Panc1 (cell line): ENCODE results near the gene ADD1. TPM values are rescaled to one million over a fixed set of nuclear protein-coding genes. Genes with fewer than 3 reads are reported as not detected.

Source experiments
- ATAC-seq: fragments of 200-7000 bp; cut with Tn5 transposase; 2 replicates; pipeline ENCODE4 v1.9.1; 2020; ENCODE audit warnings: mild to moderate bottlenecking, moderate library complexity
- BruUV-seq: library from RNA; stranded (reverse); fragments of 400-500 nt; replicated peaks from 2 replicates; lab custom pipeline; 2021; lab: Mats Ljungman, UMichigan
- CTCF ChIA-PET: fragments of 300-600 bp; sonication (Branson Sonifier 250); formaldehyde crosslinking; loops from one replicate; lab custom pipeline; 2022; ENCODE audit warnings: antibody characterized with exemption; lab: Charles Lee
- POLR2A ChIA-PET: fragments of 300-600 bp; sonication (Branson Sonifier 250); formaldehyde crosslinking; loops from one replicate; lab custom pipeline; 2022; ENCODE audit warnings: antibody characterized with exemption; lab: Charles Lee
- DNase-seq: peaks from one replicate; pipeline ENCODE4 v3.0.0-alpha.2; 2010; ENCODE audit warnings: low read depth, low spot score
- H3K27ac ChIP-seq: 2 replicates; pipeline ENCODE4 v1.5.1; 2011; ENCODE audit warnings: mild to moderate bottlenecking, low read length, inconsistent platforms
- H3K27me3 ChIP-seq: fragments of 200-500 bp; sonication (Bioruptor generic); 2 replicates; pipeline ENCODE4 v1.6.0; 2014; ENCODE audit warnings: low read length, inconsistent platforms; ENCODE audit not compliant: control insufficient read depth, insufficient read depth
- H3K36me3 ChIP-seq: fragments of 200-500 bp; sonication (Bioruptor generic); 2 replicates; pipeline ENCODE4 v1.5.1; 2014; ENCODE audit warnings: inconsistent platforms, mild to moderate bottlenecking, low read length, moderate library complexity; ENCODE audit not compliant: control insufficient read depth, insufficient read depth
- H3K4me1 ChIP-seq: 2 replicates; pipeline ENCODE4 v1.5.1; 2011; ENCODE audit warnings: inconsistent platforms, mild to moderate bottlenecking, low read length, moderate library complexity; ENCODE audit not compliant: control insufficient read depth, insufficient read depth
- H3K4me3 ChIP-seq, 2 experiments: 2 replicates each; pipeline ENCODE4 v1.5.1; 2011 to 2012; ENCODE audit warnings: low read depth in 2 of 2, low read length in 2 of 2, mild to moderate bottlenecking in 2 of 2, inconsistent platforms in 1 of 2, moderate library complexity in 1 of 2
- H3K9me3 ChIP-seq: fragments of 200-500 bp; sonication (Bioruptor generic); 2 replicates; pipeline ENCODE4 v1.5.1; 2014; ENCODE audit warnings: low read depth, mild to moderate bottlenecking, inconsistent platforms, low read length, moderate library complexity; ENCODE audit not compliant: control insufficient read depth, insufficient read depth
- POLR2AphosphoS5 ChIP-seq: IDR thresholded peaks from 2 replicates; pipeline ENCODE4 v1.6.1; 2012; ENCODE audit warnings: mild to moderate bottlenecking, low read depth, low read length, moderate library complexity
- SIN3A ChIP-seq: IDR thresholded peaks from 2 replicates; pipeline ENCODE4 v1.6.1; 2012; ENCODE audit warnings: low read depth, mild to moderate bottlenecking, low read length, moderate library complexity, borderline replicate concordance; ENCODE audit not compliant: insufficient read depth
- TCF7L2 ChIP-seq: IDR thresholded peaks from 2 replicates; pipeline ENCODE4 v1.6.1; 2011; ENCODE audit warnings: mild to moderate bottlenecking, low read depth, low read length, inconsistent platforms
- in situ Hi-C: cut with HindIII; loops from 2 replicates; pipeline ENCODE4 v1.10.0; 2016; ENCODE audit warnings: low sequenced_read_pairs, low pct_unique_long_range_greater_than_20kb
- intact Hi-C: fragments of 100-400 bp; cut with micrococcal nuclease; formaldehyde crosslinking; loops from one replicate; pipeline ENCODE4 v1.10.0; 2022; ENCODE audit not compliant: unreplicated experiment
- total RNA-seq: library from RNA; stranded (reverse); gene quantifications from one replicate; pipeline ENCODE4 v1.2.1, GENCODE V29; 2021; ENCODE audit not compliant: unreplicated experiment
- TF ChIP-seq, protein P1 (sequence below), 2 experiments: IDR thresholded peaks; 2 replicates each; pipeline ENCODE4 v1.6.1; 2011 to 2012; ENCODE audit warnings: low read depth in 2 of 2, control low read depth in 1 of 2, low read length in 1 of 2, mild to moderate bottlenecking in 1 of 2, moderate library complexity in 1 of 2; ENCODE audit not compliant: insufficient read depth in 1 of 2
- TF ChIP-seq, protein P2 (sequence below): fragments of 450-650 bp; IDR thresholded peaks from 2 replicates; pipeline ENCODE4 v1.5.1; 2017; ENCODE audit warnings: mild to moderate bottlenecking

The ADD1 gene
- total RNA-seq, 1 experiment from 2014 or later = 158 TPM

DNA sequence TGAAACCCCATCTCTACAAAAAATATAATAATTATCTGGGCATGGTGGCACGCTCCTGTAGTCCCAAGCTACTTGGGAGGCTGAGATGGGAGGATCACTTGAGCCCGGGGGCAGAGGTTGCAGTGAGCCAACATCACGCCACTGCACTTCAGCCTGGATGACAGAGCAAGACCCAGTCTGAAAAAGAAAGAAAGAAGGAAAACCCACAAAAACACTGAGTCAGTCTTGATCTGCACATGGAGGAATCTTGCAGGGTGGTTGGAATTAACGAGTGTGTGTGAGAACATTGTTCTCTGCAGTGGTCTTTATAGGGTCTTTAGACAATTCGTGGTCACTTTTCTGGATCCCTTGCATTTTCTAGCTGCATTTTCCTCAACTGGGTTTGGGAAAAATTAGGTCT, 23.2 kb downstream of the ADD1 start:
- ATAC-seq = no peak
- CTCF ChIA-PET = no interaction called here

DNA sequence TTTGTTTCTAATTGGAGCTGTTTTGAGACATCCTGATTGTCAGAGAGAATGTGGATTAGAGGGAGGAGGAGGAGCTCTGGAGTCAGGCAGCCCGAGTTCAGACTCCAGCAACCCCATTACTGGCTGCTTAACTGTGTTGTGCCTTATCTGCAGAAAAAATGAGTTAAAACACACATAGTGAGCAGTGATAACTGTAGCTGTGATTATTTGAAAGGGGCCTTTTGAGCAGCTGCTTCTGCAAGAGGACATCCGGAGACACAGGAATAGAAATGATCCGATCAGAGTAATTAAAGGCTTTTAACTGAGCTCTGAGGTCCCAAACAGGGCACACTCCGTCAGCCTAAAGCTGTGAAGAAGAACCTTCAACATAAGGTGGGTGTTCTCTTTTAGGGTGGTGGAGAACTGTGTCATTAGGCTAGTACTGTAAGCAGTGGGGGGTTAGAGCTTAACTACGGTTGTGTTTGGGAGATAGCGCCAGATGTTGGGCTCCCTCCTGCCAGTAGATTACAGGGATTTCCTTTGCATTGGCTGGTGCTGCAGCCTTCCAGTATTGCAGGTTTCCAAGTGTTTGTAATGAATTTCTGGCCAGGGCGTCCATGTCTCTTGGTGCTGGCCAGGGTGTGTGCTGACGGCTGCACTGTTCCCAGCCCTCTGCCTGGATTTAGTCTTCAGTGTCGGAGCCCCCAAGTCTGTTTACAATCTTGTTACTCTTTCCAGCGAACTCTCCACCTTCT, 24.3 kb downstream of the ADD1 start:
- CTCF ChIA-PET = no interaction called here
- Histone ChIP-seq H3K36me3 (no peaks in the 10 kb centered on the region), H3K4me3 (no peak overlapping the region), H3K9me3 (no peaks in the 10 kb centered on the region), H3K4me1 (peaks cover 3% of the 10 kb centered on the region; the same call in 1 of the 2 replicates), H3K27ac (no peak overlapping the region), H3K27me3 (no peaks in the 10 kb centered on the region)
- no TSS peak for BruUV-seq
- intact Hi-C loops = no loop called here
- POLR2A ChIA-PET = no interaction called here
- no peak for TF ChIP-seq TCF7L2
- TF ChIP-seq, protein P1, sequence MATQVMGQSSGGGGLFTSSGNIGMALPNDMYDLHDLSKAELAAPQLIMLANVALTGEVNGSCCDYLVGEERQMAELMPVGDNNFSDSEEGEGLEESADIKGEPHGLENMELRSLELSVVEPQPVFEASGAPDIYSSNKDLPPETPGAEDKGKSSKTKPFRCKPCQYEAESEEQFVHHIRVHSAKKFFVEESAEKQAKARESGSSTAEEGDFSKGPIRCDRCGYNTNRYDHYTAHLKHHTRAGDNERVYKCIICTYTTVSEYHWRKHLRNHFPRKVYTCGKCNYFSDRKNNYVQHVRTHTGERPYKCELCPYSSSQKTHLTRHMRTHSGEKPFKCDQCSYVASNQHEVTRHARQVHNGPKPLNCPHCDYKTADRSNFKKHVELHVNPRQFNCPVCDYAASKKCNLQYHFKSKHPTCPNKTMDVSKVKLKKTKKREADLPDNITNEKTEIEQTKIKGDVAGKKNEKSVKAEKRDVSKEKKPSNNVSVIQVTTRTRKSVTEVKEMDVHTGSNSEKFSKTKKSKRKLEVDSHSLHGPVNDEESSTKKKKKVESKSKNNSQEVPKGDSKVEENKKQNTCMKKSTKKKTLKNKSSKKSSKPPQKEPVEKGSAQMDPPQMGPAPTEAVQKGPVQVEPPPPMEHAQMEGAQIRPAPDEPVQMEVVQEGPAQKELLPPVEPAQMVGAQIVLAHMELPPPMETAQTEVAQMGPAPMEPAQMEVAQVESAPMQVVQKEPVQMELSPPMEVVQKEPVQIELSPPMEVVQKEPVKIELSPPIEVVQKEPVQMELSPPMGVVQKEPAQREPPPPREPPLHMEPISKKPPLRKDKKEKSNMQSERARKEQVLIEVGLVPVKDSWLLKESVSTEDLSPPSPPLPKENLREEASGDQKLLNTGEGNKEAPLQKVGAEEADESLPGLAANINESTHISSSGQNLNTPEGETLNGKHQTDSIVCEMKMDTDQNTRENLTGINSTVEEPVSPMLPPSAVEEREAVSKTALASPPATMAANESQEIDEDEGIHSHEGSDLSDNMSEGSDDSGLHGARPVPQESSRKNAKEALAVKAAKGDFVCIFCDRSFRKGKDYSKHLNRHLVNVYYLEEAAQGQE (IDR thresholded peaks at IDR 0.05; ENCODE audit: insufficient read depth in 1 of 2, low read depth in 2 of 2, low read length in 1 of 2) = no peak
- no peak for TF ChIP-seq POLR2AphosphoS5
- TF ChIP-seq, protein P2, sequence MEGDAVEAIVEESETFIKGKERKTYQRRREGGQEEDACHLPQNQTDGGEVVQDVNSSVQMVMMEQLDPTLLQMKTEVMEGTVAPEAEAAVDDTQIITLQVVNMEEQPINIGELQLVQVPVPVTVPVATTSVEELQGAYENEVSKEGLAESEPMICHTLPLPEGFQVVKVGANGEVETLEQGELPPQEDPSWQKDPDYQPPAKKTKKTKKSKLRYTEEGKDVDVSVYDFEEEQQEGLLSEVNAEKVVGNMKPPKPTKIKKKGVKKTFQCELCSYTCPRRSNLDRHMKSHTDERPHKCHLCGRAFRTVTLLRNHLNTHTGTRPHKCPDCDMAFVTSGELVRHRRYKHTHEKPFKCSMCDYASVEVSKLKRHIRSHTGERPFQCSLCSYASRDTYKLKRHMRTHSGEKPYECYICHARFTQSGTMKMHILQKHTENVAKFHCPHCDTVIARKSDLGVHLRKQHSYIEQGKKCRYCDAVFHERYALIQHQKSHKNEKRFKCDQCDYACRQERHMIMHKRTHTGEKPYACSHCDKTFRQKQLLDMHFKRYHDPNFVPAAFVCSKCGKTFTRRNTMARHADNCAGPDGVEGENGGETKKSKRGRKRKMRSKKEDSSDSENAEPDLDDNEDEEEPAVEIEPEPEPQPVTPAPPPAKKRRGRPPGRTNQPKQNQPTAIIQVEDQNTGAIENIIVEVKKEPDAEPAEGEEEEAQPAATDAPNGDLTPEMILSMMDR = no peak
- TF ChIP-seq SIN3A = no peak
- DNase-seq (no peak), ATAC-seq (no peak)
- in situ Hi-C loops = no loop called here

More for the DNA sequence above, 23.2 kb downstream of the ADD1 start:
- POLR2A ChIA-PET = no interaction called here
- no peak for DNase-seq
- H3K4me3 ChIP-seq = no peak overlapping the region
- H3K36me3 ChIP-seq = no peaks in the 10 kb centered on the region
- H3K9me3 ChIP-seq = no peaks in the 10 kb centered on the region
- BruUV-seq = no TSS peak
- H3K4me1 ChIP-seq = peaks cover 13% of the 10 kb centered on the region
- no peaks in the 10 kb centered on the region for H3K27me3 ChIP-seq
- intact Hi-C loops = no loop called here
- TF ChIP-seq, protein P2 = no peak
- in situ Hi-C loops = no loop called here
- H3K27ac ChIP-seq = no peak overlapping the region
